ENCODE data around the gene LARP7.
"Not testable (repeated sequence)": the region's sequence is repeated elsewhere in the genome, so short reads cannot be mapped to it uniquely, and the experiment has no call there.

LARP7 gene

DNA sequence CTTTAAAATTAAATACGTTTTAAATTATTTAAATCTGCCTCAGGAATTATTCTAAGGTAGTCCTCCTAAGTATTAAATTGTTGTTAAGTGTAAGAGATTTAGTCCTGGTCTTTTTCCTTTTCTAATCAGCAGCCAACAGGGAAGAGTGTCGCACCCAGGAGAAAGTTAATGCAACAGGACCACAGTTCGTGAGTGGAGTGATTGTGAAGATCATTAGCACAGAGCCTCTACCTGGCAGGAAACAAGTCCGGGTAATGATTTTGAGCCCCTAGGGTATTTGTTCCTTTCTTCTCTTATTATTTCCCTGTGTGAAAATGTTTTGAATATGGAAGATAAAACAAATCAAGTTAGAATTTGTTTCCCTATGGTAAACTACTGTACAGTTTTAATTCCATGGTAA is 13.4 kb downstream of the LARP7 start:
- no peak for DNase-seq (ENCODE audit: low read depth in 2 of 2)

DNA sequence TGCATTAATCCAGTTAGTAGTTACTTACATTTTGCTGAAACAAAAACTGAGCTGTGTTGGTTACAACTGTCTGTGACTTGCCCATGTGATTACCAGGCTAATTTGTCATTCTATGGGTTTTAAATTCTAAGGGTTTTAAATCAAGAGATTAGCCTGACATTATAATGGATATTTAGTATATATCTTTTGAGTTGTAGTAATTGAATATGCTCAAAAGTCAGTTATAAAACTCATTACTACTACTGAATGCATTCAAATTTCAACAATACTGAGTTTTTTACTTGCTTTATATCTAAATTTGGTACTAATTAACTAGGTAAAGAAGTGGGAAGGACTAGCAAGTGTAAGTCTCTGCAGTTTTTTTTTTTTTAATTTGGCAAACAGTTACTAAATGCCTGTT is 14.7 kb downstream of the LARP7 start:
- no peak for DNase-seq (ENCODE audit: low read depth in 2 of 2)

DNA sequence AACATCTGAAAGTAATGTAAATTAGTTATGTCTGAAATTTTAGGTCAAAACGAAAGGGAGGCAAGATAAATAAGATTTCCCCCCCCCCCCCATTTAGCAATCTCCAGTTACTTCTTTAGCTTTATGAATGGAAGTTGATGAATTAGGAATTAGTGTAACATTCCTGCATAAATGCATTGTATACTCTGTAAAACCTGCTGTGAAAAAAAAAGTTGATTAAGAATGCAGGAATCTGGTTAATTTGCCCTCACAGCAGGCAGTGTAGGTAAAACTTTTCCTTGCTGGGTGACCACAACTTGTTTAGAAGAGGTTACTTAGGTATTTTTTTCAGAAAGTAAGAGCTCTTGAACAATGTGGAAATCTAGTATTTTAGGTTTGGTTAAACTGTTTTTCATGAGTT is 15.3 kb downstream of the LARP7 start:
- no peak for DNase-seq (ENCODE audit: low read depth in 2 of 2)

DNA sequence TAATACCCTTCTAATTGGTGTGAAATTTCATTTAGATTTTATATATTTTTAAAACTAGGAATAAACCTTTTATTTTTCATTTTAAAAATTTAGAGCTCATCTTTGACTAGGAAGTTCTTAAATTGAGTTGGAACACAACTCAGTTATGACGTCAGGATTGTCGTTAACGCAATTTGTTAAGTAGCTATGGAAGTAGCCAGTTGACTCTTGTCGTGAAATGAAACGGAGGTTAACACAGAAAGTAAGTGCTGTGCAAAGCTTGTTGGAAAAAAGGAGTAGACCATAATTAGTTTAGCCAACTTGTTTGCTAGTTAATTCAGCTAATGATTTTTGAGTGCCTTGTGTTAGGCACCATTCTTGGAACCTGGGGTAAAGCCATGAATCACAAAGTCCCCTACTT is 18.3 kb downstream of the LARP7 start:
- no peak for DNase-seq (ENCODE audit: low read depth in 2 of 2)

DNA sequence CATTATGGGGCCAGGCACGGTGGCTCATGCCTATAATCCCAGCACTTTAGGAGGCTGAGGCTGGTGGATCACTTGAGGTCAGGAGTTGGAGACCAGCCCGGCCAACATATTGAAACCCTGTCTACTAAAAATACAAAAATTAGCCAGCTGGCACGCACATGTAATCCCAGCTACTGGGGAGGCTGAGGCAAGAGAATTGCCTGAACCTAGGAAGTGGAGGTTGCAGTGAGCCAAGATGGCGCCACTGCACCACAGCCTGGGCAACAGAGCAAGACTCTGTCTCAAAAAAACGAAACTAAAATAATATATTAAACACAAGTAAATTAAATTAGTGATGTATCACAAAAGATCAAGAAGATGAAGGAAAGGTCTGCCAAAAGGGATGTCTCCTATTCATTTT is 19.2 kb downstream of the LARP7 start:
- not testable (repeated sequence) for DNase-seq (ENCODE audit: low read depth in 2 of 2)

DNA sequence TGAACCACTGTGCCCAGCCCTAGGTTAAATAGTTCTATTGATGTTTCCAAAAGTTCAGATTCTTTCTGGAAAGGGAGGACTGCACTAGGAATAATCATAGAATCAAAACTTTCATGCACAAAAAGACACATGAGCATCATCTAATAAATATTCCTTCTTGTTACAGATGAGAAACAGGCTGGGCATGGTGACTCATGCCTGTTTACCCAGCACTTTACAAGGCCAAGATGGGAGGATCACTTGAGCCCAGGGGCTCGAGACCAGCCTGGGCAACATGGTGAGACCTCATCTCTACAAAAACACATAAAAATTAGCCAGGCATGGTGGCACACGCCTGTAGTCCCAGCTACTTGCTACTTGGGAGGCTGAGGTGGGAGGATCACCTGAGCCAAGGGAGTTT is 27.7 kb downstream of the LARP7 start:
- no peak for DNase-seq (ENCODE audit: low read depth in 2 of 2)

DNA sequence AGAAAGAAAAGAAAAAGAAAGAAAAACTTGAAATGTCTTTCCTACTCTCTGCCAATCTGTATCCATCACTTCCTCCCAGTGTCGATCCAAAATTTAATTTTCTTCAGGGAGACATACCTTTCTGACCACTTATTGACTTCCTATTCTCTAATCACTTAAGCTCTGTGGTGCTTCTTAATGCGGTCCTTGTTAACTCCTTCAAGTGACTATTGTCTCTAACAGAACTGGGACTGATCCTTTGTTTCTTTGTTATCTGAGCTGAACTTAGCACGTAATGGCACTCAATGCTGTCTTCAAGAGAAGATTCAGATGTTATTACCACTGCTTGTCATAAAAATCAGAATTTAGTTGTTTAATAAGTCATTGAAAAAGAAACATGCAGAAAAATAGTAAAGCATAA is 31.2 kb downstream of the LARP7 start:
- no peak for DNase-seq (ENCODE audit: low read depth in 2 of 2)

DNA sequence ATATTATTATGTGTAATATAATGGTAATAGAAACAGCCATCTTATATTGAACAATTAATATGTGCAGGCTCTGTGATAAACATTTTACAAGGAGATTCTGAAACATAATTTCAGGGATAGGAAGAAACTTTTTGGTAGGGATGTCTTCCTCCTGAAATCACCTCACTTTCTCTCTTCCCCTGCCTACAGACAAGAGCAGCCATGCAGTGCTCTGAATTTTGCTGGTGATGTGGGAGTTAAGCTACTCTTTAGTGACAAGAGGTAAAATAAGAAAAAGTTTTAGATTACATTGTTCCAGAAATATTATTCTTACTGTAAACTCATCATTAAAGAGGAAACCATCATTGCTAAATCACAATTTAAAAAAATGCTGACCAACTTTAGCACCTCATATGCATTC is 36.1 kb downstream of the LARP7 start:
- DNase-seq (ENCODE audit: low read depth in 2 of 2): no peak

DNA sequence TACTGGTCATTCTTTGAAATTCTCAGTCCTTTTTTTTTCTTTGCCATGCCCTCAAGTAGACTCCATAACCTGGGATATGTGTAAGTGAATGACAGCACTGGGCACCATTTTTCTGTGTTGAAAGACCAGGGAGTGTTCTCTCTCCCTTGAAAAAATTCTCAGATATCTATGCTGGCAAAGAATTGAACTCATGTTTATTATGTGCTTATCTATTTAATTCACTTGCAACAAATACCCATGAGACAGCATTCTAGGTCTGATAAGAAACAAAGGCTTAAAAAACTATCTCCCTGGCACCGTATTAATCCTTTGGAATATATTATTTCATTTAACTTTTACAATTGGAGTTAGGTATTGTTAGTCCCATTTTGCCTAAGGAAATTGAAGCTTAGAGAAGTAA is 36.7 kb downstream of the LARP7 start:
- no peak for DNase-seq (ENCODE audit: low read depth in 2 of 2)

DNA sequence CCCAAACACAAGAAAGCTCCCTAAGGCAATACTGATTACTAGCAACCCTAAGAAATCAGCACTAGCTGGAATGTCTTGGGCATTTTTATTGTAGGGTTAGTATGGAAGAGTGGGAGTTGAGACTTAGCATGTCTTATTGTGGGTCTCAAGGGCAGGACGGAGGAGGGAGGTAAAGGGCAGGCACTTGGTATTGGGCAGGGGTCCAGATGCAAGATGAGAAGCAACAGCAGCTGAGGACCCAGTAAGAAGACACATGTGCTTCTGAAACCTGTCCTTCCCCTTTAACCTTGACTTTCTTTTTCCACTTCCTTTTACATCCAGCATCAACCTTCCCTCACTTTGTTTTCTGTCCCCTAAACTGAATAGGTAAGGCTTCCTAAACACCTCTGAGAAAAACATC is 37.4 kb downstream of the LARP7 start:
- DNase-seq (ENCODE audit: low read depth in 2 of 2): no peak

DNA sequence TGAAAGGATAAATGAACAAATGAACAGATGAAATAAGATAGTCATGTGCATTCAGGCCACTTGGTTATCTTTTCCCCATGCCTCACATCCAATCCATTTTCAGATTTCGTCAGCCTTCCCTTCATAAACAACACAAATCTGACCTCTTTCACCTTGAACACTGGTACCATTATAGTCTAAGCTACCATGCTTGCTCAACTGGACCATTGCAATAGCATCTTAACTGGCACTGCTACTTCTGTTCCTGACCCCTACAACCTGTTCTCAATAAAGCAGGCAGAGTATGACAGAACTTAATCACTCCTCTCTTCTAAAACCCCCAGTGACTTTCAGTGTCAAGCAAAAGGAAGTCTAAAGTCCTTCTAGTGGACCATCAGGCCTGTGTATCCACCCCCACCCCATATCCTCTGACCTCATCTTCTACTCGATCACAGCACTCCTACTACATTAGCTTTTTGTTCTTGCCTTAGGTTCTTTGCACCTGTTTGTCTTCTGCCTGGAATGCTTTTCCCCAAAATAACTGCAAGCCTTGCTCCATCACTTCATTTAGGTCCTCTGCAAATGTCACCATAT is 40.7 kb downstream of the LARP7 start:
- no peak for DNase-seq (ENCODE audit: low read depth in 2 of 2)

DNA sequence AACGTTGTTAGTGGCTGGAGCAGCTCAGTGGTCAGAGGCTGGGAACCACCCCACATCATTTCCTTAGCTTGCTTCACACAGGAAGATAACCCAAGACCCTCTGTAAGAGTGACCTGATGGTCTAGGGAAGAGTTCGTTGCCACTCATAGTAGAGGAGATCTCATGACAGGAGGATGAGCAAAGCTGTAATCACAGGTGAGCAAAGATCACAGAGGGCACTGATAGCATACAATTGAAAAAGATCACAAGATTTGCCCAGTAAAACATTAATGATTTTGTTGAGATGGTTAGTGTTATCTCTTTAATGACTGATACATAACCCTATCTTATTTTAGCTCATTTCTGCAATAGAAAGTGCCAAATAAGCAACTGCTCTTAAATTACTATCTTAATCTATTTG is 44.1 kb downstream of the LARP7 start:
- DNase-seq (ENCODE audit: low read depth in 2 of 2): no peak

DNA sequence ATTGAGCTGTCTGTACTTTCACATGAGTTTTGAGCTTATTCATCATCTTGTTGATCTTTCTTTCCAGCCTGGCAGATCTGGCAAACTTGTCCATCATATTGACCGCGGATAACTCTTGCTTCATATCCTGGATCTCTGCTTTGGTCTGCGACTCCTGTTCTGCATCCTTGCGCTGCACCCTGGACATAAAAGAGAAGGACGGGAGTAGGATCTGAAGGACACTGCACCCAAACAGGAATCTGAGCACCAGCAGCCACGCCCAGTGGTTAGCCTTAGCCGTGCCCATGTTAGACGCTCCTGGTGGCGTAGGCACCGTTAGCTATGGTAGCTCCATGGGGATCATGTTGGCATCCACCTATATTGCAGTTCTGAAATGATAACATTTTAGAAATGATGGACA is 56.6 kb downstream of the LARP7 start:
- DNase-seq (ENCODE audit: low read depth in 2 of 2): no peak

DNA sequence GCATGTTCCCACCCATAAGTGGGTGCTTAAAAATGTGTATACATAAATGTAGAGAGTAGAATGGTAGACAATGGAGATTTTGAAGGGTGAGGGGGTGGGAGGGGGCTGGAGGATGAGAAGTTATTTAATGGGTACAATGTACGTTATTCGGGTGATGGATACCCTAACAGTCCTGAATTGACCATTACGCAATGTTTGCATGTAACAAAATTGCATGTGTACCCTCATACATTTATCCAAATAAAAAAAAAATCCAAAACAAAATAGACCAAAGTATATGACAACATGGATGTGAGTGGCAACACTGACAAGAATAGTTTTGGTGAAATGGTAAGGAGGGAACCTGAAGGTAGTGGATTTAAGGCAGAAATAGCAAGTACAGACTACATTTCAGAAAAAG is 63.7 kb downstream of the LARP7 start:
- no peak for DNase-seq (ENCODE audit: low read depth in 2 of 2)

DNA sequence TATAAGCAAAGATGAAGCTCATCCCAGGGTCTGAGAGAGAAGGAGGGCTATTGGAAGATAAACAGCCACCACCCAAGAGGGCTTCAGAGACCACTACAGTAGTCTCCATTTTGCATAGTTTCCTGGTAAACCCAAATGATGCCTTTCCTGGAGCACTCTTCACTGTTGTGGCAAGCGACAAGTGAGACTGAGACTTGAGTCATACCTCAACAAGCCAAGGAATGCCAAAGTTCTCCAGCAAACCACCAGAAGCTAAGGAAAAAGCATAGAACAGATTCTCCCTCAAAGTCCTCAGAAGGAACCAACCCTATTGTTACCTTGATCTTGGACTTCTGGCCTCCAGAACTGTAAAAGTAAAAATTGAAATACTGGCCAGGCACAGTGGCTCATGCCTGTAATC is 65.9 kb downstream of the LARP7 start:
- DNase-seq (ENCODE audit: low read depth in 2 of 2): no peak

DNA sequence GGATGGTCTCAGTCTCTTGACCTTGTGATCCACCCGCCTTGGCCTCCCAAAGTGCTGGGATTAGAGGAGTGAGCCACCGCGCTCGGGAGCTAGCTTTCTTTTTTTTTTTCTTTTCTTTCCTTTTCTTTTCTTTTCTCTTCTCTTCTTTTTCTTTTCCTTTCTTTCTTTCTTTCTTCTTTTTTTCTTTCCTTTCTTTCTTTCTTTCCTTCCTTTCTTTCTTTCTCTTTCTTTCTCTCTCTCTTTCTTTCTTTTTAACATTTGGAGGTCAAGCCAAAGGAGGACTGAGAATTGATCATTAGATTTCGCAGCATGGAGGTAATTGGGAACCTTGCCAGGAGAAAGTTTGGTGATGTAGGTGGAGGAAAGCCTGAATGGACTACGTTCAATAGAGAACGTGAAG is 67.4 kb downstream of the LARP7 start:
- no peak for DNase-seq (ENCODE audit: low read depth in 2 of 2)

DNA sequence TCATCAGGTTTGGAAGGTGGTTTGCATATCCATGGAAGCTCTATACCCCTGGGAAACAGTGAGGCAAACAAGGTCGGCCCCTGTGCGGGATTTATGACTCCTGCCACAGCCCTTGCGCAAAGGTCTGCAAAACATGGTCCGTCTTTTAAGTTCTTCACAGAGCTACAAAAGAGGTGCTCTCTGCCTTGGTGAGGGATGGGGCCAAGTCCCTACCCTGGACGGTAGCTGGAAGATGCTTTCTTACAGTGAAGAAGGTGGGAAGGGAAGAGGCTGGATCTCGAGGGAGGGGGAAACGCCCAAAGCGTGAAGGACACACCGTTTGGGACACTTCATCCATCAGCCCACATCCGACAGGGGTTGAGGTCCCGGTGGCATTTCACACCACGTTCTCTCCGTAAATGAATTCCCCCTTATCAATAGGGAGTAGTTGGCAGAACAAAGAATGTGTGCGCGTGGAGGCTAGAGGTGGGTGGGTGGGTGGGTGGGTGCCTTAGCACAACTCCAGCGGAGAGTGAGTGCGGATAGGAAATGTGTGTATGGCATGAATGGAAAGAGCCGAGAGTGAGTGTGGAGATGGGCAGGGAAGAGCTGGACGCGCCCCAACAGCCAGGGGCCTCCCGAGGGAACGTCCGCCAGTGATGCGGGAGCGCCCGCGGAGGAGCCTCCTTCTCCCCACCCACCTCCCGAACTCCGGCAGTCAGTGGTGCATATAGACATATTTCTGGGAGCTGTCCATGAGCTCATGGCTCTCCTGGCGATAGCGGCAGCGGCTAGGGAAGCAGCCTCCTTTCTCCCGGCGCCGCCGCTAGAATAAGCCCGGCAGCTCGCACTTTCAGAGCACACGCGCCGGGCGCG is 68.3 kb downstream of the LARP7 start:
- no peak for DNase-seq (ENCODE audit: low read depth in 2 of 2)

DNA sequence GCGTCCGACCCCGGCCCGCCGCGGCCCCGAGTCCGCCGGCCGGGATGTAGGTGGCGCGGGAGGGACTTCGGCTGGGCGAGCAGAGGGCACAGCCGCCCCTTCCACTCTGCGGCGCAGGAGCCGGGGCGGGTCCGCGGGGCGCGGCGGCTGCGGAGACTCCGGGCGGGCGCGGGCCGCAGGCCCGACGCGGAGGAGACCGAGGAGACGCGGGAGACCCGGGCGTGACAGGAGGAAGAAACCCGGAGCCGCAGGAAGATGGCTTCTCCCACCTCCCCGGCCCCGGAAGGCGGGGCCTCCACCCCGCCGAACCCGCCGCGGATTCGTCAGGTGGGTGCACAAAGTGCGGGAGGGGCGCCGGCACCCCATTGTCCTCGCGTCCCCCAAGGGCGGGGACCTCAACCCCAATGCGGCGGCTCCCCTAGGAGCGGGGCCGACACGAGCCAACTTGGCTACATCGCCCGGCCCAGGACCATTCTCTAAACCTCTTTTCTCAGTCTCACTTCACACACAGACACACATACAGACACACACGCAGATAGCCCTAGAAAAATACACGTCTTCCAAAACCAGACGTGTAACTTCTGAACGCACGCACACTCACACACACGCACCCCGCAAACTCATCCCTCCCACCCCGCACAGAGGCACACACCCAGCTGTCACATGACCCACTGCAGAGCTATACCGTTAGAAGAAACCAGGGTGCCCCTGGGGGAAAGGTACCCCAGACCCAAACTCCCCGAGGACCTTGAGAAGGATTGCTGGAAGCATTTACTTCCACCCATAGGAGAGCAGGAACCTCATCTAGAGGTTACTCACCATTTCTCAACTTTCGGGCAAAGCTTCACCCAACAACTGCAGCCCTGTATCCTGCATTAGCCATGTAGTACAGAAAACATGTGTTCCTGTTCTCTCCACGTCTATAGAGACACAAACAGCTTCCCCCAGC is 69.2 kb downstream of the LARP7 start:
- not testable (repeated sequence) for DNase-seq (ENCODE audit: low read depth in 2 of 2)

DNA sequence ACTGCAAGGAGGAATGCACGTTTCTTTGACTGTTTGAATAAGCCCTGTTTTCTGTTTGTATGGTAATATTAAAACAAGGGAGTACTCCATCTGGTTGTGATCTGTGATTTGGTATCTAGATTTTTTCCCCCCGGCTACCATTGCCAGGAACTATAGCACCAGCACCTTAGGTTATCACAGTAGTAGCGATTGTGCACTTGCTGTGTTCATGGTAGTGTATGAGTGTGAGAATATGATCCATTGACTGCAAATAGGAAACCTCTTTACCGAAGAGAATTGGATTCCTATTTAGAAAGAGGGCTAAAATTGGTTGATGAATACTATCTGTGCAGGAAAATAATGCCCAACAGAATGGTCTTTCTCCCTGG is 69.9 kb downstream of the LARP7 start:
- DNase-seq (ENCODE audit: low read depth in 2 of 2): no peak
